Spleen (tissue), 7 donors: Measurements from ENCODE around the gene OR7C2.

Source experiments
- POLR2AphosphoS5 ChIP-seq, 3 donors: sonication (generic); formaldehyde crosslinking; IDR thresholded peaks; one replicate each; pipeline ENCODE4 v1.5.1; 2017; ENCODE audit warnings: antibody characterized with exemption in 3 of 3
- TF ChIP-seq, protein P1 (sequence below), 11 experiments: fragments of 200-600 bp in 7 of 11; fragments of 450-650 bp in 4 of 11; sonication (generic) in 4 of 11; IDR thresholded peaks in 8 of 11; conservative IDR thresholded peaks in 3 of 11; 1 replicate in 7 of 11; 2 replicates in 4 of 11; pipeline versions ENCODE4 v1.4.0 to v1.8.0; 2016 to 2021; ENCODE audit warnings: antibody characterized with exemption in 11 of 11, inconsistent platforms in 4 of 11, mild to moderate bottlenecking in 1 of 11
- donor health status: DM: no; HTN: no; CAD: no; lungs with moderate emphysema.
- donor health status: DM: no; HTN: no; CAD: no.
- donor health status: DM: no; HTN: no; CAD: no.

DNA sequence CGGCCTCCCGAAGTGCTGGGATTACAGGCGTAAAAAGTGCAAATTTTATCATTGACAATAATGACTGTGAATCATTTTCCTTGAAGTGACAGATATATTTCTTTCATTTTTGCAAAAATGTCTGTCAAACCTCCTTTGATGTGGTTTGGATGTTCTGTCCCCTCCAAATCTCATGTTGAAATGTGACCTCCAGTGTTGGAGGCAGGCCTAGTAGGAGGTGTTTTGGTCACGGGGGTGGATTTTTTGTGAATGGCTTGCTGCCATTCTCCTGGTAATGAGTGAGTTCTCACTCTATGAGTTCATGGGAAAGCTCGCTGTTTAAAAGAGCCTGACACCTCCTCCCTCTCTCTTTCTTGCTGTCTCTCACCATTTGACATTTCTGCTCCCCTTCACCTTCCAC lies 43.8 kb downstream of the OR7C2 start:
- TF ChIP-seq, protein P1, sequence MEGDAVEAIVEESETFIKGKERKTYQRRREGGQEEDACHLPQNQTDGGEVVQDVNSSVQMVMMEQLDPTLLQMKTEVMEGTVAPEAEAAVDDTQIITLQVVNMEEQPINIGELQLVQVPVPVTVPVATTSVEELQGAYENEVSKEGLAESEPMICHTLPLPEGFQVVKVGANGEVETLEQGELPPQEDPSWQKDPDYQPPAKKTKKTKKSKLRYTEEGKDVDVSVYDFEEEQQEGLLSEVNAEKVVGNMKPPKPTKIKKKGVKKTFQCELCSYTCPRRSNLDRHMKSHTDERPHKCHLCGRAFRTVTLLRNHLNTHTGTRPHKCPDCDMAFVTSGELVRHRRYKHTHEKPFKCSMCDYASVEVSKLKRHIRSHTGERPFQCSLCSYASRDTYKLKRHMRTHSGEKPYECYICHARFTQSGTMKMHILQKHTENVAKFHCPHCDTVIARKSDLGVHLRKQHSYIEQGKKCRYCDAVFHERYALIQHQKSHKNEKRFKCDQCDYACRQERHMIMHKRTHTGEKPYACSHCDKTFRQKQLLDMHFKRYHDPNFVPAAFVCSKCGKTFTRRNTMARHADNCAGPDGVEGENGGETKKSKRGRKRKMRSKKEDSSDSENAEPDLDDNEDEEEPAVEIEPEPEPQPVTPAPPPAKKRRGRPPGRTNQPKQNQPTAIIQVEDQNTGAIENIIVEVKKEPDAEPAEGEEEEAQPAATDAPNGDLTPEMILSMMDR (IDR thresholded peaks at IDR 0.05 in 8 of 11, conservative IDR thresholded peaks at IDR 0.05 in 3 of 11): no peak
- TF ChIP-seq POLR2AphosphoS5 (IDR thresholded peaks at IDR 0.05): no peak
